AG09319 (cell line): ENCODE data around the gene LGALS9.
"Not testable (repeated sequence)": the region's sequence is repeated elsewhere in the genome, so short reads cannot be mapped to it uniquely, and the experiment has no call there.

ENCODE experiments used
- DNase-seq: peaks from one replicate; pipeline ENCODE4 v3.0.0-alpha.2; 2010; ENCODE audit warnings: low read depth; ENCODE audit errors: extremely low read depth
- CTCF ChIP-seq: IDR thresholded peaks from 2 replicates; pipeline ENCODE4 v1.5.1; 2011; ENCODE audit warnings: low read depth, mild to moderate bottlenecking, inconsistent platforms, low read length, moderate library complexity

The LGALS9 gene

DNA sequence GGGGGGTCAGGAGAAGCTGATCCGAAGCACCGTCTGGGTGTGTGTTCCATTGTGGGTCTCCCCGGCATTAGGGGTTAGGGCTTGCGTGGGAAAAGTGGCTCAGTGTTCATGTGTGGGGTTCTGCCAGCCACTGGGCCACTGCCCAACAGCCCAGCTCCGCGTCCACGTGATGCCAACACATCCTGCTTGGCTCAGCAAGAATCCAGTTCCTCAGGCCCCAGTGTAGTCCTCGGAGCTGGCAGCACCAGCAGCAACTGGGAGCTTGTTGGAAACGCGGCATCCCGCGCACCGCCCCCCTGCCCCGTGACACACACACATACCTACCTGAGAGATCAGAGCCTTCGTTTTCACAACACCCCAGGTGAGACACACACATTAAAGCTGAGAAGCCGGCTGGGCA is 18.9 kb downstream of the LGALS9 start:
- DNase-seq, result no peak
- no peak for TF ChIP-seq CTCF

- no peak for TF ChIP-seq CTCF
- no peak for DNase-seq
These were observed 19.8 kb downstream of the LGALS9 start for GRCh38 chr17:27650836-27651235.

DNA sequence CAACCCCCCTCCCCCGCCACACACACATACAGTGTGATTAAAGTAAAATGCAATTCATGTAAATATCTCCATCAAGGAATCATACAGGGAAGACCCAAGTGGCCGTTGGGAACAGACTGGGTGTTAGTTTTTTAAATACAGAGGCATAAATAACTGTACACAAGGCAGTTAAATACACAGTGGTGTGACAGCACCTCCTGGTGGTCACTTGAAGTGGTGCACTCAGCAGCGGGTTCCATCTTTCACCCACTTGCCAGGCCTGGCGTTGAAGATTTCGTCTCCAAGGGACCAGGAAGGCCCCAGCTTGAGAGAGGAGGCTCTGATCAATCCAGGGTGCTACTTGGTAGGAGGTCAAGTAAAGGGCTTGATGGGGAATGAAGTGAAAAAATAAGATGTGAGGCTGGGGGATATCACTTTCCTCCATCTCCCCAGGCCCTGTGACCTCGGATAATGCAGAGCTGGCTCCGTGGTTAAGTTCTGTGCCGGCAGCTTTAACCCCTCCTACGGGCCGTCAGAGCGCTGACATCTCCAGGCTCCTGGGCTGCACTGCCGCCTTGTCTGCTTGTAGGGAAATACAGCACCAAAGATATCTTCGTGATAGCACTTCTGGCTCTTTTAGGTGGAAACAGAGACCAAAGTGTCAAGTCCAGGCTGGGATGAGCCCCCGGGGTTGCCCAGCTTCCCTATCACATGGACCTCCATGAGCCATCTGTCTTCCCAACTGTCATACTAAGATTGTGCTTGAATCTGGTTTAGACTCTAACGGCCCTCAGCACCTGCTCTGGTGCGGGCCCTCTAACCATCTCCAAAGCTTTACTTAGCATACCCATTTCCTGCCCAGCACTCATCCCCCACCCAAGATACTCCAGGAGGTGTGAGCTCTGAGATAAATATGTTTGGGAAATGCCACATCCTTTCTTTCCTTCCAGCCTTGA is 20.7 kb downstream of the LGALS9 start:
- TF ChIP-seq CTCF, result peak; percentile 64
- no peak for DNase-seq

GRCh38 chr17:27653449-27653971 is 22.5 kb downstream of the LGALS9 start:
- DNase-seq, result not testable (repeated sequence)

DNA sequence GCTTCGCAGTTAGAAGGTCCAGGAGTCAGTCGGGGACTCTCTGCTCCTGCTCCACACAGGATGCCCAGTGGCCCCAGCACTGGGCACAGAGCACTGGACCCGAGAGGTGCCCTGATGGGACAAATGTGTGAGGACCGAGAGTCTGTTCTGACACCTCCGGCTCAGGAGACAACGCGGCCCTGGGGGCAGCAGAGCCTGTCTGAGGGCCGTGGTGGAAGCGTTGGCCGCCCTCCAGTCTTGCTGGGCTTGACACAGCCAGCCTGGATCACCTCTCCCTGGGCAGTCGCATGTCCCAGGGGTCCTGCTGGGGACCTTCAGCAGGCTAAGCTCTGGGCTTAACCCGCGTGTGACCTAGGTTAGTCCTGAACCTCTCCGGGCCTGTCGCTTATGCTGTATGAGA is 23.1 kb downstream of the LGALS9 start:
- TF ChIP-seq CTCF, result no peak
- DNase-seq, result no peak

DNA sequence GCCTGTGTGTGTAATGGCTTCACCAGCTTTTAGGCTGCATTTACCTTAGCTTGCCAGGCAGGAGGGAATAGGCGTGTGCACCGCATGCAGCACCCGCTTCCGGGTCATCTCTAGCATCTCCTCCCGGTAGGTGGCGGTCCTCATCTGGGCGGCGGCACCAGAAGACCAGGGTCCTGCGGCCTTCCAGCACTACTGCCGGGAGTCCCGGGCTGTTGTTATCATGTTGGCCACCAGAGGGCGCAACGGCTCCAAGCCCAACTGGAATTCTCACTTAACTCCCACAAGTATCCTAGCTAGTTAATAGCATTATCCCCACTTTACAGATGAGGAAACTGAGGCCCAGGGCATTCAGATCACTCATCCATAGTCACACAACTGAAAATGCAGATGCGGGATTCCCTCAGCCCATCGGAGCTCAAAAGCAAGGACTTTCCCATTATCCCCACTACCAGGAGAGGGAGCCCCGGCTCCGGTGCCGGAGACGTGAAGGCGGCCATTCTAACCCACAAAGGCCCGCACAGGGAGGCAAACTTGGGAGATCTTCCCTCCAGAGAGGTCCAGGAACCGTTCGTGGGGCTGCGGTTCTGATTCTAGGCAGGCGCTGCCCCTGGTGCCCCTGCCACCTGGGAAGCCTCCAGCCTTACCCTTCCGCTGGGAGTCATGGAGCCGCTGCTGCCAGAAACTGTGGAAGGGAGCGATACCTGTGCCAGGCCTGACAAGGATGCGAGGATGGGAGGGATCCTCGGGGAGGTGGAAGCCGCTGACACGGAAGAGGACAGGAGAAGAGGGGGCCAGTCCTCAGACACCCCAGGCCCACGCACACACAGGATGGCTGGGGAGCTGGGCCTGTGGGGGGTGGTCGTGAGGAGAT is 23.9 kb downstream of the LGALS9 start:
- peak; percentile 7 for DNase-seq
- peak; percentile 79 for TF ChIP-seq CTCF

DNA sequence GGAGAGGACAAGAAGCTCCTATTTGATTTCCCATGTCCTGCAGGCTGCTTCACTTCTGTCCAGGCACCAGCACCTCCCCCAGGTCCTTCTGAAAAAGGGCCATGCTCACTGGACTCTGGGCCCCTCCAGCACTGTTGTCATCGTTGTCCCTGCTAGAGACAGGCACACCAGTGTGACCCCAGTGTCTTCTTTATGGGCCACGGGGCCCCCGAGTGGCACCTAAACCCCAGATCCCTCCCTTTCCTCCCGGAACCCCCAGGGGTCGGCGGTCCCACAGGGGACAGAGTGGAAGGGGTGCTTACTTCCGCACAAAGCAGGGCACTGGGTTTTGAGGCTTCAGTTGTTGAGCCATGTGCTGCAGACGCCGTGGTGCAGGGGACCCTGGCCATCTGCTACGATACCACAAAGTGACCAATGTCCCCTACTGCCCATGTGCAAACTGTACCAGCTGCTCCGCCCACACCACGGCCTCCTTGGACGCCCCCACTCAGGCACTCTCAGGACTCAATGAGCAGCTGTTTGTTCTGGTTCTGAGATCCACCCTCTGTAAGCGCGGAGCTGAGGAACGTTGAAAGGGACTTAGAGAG is 24.6 kb downstream of the LGALS9 start:
- DNase-seq, result not testable (repeated sequence)

GRCh38 chr17:27656620-27657019 is 25.6 kb downstream of the LGALS9 start:
- DNase-seq, result not testable (repeated sequence)
